Lower leg skin (tissue), 3 donors: ENCODE results near the gene ESYT3.

Source experiments
- POLR2A ChIP-seq, 2 donors: fragments of 450-650 bp; IDR thresholded peaks; one replicate each; pipeline ENCODE4 v1.6.1; 2016 to 2017; ENCODE audit warnings: antibody characterized with exemption in 2 of 2, mild to moderate bottlenecking in 1 of 2, moderate library complexity in 1 of 2
- TF ChIP-seq, protein P1 (sequence below), 3 donors: fragments of 450-650 bp; IDR thresholded peaks; one replicate each; pipeline ENCODE4 v1.5.1; 2016; ENCODE audit warnings: antibody characterized with exemption in 3 of 3, mild to moderate bottlenecking in 3 of 3, moderate library complexity in 2 of 3

DNA sequence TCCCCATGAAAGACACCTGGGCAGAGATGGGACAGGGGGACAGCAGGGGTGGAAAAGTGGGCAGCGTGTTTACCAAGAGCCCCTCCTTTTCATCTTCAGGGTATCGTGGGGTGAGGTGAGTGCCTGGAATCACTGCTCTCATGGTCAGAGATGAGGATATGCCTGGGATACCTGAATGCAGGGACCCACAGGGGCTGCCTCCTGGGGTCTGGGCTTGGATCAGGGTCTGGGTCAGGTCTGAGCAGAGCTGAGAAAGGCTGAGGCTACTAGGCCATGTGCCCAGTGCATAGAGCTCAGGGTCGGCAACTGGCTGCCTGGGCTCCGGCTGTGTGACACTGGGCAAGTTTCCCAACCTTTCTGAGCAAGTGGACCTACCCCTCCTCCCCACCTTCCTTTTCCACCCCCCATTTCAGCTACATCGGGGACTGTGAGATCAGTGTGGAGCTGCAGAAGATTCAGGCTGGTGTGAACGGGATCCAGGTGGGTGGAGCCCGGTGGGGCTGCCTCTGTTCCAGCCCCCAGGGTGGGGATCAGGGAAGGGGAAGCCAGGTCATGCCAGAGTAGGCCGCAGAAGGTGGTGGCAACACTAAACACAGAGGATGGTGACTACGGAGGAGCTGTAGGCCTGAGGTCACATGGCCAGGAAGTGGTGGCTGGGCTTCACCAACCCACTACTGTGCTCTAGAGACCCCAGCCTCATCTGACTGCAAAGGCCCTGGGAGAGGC, 24.5 kb downstream of the ESYT3 start:
- TF ChIP-seq, protein P1, sequence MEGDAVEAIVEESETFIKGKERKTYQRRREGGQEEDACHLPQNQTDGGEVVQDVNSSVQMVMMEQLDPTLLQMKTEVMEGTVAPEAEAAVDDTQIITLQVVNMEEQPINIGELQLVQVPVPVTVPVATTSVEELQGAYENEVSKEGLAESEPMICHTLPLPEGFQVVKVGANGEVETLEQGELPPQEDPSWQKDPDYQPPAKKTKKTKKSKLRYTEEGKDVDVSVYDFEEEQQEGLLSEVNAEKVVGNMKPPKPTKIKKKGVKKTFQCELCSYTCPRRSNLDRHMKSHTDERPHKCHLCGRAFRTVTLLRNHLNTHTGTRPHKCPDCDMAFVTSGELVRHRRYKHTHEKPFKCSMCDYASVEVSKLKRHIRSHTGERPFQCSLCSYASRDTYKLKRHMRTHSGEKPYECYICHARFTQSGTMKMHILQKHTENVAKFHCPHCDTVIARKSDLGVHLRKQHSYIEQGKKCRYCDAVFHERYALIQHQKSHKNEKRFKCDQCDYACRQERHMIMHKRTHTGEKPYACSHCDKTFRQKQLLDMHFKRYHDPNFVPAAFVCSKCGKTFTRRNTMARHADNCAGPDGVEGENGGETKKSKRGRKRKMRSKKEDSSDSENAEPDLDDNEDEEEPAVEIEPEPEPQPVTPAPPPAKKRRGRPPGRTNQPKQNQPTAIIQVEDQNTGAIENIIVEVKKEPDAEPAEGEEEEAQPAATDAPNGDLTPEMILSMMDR (IDR thresholded peaks at IDR 0.05) = no peak
- no peak for TF ChIP-seq POLR2A (IDR thresholded peaks at IDR 0.05)
